OCI-M2 (cell line): ENCODE data around the gene APAF1.
"Not testable (repeated sequence)": the region's sequence is repeated elsewhere in the genome, so short reads cannot be mapped to it uniquely, and the experiment has no call there.

ENCODE experiments used
- DNase-seq: peaks from one replicate; lab custom pipeline; 2025; ENCODE audit not compliant: unreplicated experiment; lab: John Stamatoyannopoulos, UW

Gene APAF1, protein sequence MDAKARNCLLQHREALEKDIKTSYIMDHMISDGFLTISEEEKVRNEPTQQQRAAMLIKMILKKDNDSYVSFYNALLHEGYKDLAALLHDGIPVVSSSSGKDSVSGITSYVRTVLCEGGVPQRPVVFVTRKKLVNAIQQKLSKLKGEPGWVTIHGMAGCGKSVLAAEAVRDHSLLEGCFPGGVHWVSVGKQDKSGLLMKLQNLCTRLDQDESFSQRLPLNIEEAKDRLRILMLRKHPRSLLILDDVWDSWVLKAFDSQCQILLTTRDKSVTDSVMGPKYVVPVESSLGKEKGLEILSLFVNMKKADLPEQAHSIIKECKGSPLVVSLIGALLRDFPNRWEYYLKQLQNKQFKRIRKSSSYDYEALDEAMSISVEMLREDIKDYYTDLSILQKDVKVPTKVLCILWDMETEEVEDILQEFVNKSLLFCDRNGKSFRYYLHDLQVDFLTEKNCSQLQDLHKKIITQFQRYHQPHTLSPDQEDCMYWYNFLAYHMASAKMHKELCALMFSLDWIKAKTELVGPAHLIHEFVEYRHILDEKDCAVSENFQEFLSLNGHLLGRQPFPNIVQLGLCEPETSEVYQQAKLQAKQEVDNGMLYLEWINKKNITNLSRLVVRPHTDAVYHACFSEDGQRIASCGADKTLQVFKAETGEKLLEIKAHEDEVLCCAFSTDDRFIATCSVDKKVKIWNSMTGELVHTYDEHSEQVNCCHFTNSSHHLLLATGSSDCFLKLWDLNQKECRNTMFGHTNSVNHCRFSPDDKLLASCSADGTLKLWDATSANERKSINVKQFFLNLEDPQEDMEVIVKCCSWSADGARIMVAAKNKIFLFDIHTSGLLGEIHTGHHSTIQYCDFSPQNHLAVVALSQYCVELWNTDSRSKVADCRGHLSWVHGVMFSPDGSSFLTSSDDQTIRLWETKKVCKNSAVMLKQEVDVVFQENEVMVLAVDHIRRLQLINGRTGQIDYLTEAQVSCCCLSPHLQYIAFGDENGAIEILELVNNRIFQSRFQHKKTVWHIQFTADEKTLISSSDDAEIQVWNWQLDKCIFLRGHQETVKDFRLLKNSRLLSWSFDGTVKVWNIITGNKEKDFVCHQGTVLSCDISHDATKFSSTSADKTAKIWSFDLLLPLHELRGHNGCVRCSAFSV (N-terminal part only)

GRCh38 chr12:98644712-98645571, at the start of gene APAF1, which contains the start of gene IKBIP:
TSS of gene APAF1 (plus strand) at chr12:98645290. CDS start at chr12:98648360, 3,070 bp downstream.
TSS of gene IKBIP (minus strand) at chr12:98644788. CDS start at chr12:98644701, 87 bp downstream.
- DNase-seq, result peak; percentile 54

DNA sequence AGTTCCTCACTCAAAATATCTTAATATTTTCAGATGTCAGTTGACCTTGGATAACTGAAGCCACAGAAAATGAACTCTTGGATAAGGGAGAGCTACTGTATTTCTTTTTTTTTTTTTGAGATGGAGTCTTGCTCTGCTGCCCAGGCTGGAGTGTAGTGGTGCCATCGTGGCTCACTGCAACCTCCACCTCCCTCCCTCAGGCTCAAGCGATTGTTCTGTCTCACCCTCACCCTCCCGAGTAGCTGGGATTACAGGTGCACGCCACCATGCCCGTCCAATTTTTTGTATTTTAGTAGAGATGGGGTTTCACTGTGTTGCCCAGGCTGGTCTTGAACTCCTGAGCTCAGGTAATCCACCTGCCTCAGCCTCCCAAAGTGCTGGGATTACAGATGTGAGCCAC, 47.8 kb upstream of the APAF1 start:
- not testable (repeated sequence) for DNase-seq

DNA sequence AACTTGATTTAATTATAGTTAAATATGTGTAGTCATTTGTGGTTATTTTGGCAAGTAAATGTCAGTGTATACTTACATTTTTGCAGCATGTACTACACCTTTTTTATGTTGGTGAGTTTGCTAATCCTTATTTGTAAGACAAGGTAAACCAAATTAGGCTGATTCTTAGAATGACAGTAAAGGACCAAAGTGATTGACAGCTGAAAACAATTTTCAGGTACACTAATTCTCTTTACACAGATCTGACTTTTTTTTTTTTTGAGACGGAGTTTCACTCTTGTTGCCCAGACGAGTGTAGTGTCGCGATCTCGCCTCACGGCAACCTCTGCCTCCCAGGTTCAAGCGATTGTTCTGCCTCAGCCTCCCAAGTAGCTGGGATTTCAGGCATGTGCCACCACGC, 43.2 kb upstream of the APAF1 start:
- no peak for DNase-seq

DNA sequence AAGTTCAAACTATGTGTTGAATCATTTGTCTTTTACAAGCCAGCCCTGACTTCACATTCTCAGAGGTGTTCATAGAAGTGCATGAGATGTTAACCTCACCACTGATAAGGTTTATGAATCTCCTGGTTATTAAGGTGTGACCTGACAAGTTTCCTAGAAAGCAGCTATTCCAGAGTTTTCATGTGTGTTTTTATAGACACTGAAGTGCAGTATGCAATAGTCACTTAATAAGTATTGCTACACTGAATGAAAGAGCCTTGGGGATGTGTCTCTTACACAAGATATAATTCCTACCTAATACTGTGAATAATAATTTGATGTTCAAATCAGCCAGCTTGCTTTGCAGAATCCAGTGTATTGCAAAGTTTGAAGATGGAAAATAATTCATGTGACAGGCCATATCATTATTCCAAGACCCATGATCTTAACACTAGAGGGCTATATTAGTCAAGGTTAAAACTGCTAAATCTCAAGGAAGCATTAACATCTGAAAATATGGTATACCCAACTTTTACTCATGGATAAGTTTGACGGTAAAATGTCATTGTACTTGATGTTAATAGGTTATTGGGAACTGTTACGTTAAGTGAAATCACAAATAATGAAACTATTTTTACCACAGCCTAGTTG, 38.6 kb upstream of the APAF1 start:
- DNase-seq, result no peak

GRCh38 chr12:98610596-98610995, 34.5 kb upstream of the APAF1 start:
- DNase-seq, result no peak

DNA sequence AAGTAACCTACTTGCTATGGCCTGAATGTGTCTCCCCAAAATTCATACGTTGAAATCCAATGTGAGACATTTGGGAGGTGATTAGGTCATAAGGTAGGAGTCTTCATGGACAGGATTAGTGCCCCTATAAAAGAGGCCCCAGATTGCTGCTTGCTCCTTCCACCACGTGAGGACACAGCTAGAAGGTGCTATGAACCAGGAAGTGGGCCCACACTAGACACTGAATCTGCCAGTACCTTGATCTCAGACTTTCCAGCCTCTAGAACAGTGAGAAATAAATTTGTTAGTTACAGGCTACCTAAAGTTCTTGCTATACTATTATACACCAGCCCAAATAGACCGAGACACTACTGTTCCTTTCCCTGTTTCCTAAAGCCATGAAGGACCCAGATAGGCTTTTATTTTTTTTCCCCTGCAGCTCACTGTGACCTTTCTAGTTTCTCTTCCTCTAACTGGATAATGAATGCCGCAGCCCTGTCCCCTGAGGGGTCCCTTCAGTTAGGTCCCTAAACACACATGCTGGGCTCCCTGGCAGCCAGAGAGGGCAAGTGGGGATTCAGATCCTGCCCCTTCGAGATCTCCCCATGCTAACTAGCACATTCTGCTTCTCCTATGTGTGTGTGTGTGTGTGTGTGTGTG, 32.3 kb upstream of the APAF1 start:
- DNase-seq, result no peak

- DNase-seq, result no peak
Measured at GRCh38 chr12:98618952-98619351, 26.1 kb upstream of the APAF1 start.

DNA sequence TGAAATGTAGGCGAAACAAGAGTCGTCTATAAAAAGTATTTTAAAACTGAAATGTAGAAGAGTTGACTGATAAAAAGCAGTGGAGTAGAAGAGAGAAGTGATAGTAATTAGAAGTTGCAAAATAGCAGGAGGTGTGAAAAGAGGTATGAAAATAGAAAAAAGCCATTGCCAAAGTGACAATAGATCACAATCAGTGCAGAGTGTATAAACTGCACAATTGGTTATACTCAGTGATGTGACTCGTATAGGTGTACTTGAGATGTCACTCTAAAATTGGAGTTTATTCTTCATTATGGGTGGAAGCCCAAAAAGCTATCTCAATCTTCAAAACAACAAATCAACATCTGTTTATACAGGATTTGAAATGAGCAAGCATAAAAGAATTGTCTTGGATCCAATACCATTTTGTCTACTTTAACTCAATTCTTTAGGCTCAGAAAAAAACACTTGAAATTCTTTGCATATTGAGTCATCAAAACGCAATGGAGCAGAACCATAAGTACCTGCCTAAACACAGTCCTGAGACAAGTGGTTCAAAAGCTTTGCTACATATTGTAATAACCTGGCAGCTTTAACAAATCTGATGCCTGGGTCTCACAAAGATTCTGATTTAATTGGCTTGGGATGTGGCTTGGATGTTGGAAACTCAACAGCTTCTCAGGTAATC, 9.3 kb upstream of the APAF1 start:
- no peak for DNase-seq

GRCh38 chr12:98637068-98637467, 8.0 kb upstream of the APAF1 start:
- no peak for DNase-seq

DNA sequence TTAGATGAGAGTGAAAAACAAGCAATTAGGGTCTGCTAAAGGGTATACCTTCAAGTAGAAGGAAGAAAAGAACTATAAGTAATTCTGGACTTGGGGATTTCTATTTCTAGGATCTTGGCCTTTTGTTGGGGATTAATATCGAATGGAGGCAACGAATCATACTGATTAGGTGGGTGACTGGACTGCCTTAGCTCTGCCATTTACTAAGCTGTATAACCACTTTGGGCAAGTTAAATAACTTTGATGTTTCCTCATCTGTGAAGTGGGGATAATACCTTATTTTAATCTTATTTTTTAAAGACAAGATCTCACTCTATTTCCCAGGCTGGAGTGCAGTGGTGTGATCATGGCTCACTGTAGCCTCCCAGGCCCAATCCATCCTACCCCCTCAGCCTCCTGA, 7.1 kb upstream of the APAF1 start:
- no peak for DNase-seq

DNA sequence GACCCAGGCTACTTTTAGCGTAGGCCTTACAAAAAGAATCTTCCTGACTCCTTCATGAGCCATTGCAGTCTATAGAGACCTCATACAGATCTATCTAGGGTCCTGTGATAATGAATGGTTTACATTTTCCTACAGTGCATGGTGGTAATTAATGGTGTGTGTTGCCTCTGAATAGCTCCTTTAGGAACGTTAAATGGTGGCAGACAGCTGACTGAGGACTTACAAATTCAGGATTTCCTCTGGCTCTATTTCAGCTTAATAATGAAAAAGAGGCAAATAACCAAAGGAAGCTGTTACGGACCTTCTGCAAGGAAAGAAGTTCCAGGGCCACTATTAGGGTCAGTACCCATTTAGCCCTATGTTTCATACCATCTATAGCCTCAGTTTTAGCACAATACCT, 5.6 kb upstream of the APAF1 start:
- DNase-seq, result no peak

DNA sequence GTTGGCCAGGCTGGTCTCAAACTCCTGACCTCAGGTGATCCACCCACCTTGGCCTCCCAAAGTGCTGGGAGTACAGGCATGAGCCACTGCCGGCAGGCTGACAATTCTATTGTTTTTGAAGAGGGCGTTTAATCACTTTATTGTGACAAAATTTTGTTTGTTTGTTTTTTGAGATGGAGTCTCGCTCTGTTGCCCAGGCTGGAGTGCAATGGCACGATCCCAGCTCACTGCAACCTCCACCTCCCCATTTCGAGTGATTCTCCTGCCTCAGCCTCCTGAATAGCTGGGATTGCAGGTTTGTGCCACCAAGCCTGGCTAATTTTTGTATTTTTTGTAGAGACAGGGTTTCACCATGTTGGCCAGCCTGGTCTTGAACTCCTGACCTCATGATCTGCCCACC, 2.3 kb upstream of the APAF1 start:
- DNase-seq, result not testable (repeated sequence)

GRCh38 chr12:98644433-98644711, 718 bp upstream of the APAF1 start:
- no peak for DNase-seq

DNA sequence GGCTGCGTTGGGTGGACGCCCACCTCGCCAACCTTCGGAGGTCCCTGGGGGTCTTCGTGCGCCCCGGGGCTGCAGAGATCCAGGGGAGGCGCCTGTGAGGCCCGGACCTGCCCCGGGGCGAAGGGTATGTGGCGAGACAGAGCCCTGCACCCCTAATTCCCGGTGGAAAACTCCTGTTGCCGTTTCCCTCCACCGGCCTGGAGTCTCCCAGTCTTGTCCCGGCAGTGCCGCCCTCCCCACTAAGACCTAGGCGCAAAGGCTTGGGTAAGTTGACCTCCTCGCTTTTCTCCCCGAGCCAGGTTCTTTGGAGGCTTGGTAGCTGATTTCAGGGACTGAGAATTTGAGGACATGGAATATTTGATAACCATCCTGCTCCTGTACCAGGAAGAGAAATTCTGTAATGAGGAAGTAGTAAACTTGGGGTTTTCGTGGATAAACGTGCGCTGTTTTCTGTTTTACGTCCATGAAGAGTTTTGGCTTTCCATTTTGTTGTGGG, 530 bp downstream of the APAF1 start:
- DNase-seq, result no peak

GRCh38 chr12:98646294-98647090, 1.4 kb downstream of the APAF1 start:
- DNase-seq, result no peak

DNA sequence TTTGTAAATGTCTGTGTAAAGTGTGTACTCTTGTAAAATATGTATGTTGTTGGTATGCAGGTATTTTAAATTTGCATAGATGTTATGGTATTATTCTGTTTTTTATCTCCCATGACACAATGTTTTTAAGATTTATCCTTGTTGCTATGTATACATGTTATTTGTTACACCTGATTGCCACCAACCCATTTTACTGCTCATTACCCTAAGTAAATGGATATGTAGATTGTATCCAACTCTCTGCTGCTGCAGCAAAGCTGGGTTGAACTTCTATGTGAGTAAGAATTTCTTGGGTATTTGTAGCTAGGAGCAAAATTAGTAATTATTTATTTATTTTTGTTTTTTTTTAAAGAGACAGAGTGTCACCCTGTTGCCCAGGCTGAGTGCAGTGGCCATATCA, 6.2 kb downstream of the APAF1 start:
- DNase-seq, result no peak

GRCh38 chr12:98653866-98654493, 8.9 kb downstream of the APAF1 start:
- no peak for DNase-seq
